ENCODE measurements around the gene MACC1.

MACC1 gene

DNA sequence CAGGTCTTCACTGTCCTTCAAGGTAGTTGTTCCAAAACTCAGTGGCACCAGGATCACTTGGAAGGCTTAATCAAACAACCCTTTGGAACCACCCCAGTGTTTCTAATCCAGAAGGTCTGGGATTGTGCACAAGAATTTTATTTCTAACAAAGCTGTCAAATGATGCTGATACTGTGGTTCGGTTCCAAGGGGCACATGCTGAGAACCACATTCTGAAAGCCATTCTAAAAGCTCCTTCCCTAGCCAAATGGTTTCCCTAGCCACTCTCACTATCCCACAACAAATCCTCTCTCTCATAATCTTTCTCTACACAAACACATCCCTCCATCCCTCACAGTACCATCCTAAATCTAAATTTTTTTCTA, 52.1 kb downstream of the MACC1 start:
- DNase-seq (no peak), ATAC-seq (replicated peaks) (no peak)
- no peak overlapping the region for H3K4me3 Mint-ChIP-seq
- H3K27me3 Mint-ChIP-seq = no peaks in the 10 kb centered on the region
- no peaks in the 10 kb centered on the region for H3K9me3 Mint-ChIP-seq
- no peaks in the 10 kb centered on the region for H3K4me1 Mint-ChIP-seq (ENCODE audit: low read depth in 2 of 2)
- no peaks in the 10 kb centered on the region for H3K36me3 Mint-ChIP-seq (ENCODE audit: insufficient read depth)
- no peak overlapping the region for H3K27ac Mint-ChIP-seq

DNA sequence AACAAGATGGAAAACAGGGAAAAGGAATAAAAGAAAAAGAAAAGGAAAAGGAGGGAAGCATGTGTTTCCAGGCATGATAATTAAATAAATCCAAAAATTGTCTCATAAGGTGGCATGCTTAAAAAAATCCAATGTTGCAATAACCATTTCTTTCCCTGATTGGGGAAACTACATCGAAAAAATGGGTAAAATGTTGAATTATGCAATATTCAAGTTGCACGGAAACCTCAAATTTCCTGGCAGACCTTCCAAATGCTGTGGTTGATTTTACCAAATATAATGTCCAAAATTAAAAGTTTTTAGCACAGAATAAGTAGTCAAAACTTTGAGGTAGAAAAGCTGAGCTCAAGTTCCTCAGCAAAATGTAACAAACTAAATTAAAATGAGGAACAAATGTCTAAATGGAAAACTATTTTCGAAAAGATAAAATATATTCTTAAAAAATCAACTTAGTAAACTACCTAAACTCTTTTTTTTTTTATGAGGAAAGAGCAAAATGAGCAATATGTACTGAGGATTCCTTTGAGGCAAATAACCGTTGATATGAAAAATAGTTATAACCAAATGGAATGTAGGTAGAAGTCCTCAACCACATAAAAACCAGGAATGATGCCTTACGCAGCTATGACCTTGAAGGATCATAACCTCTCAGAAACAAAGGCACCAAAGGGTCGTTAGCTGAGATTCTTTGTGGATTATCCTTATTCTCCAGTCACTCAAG, 52.6 kb downstream of the MACC1 start:
- DNase-seq = no peak
- no peak for ATAC-seq (replicated peaks)
- no peak overlapping the region for H3K4me3 Mint-ChIP-seq
- H3K27me3 Mint-ChIP-seq = no peaks in the 10 kb centered on the region
- no peaks in the 10 kb centered on the region for H3K9me3 Mint-ChIP-seq
- no peaks in the 10 kb centered on the region for H3K4me1 Mint-ChIP-seq (ENCODE audit: low read depth in 2 of 2)
- no peak overlapping the region for H3K27ac Mint-ChIP-seq
- H3K36me3 Mint-ChIP-seq (ENCODE audit: insufficient read depth) = no peaks in the 10 kb centered on the region

DNA sequence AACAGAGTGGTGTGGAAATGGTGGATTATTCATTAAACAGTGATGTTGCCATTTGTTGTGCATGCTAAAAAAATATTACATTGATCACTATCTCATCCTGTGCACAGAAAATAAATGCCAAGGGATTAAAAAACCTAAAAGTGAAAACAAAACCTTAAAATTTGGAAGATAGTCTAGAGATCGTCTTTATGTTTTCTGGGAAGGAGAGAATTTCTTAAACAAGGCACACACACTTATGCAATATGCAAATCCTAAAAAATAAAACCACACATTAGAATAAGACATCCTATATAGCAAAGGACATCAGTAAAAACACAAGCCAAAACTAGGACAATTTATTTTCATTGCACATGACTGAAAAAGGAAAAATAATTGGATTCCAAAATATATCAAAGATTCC, 54.5 kb downstream of the MACC1 start:
- no peak overlapping the region for H3K4me3 Mint-ChIP-seq
- no peaks in the 10 kb centered on the region for H3K36me3 Mint-ChIP-seq (ENCODE audit: insufficient read depth)
- no peak overlapping the region for H3K27ac Mint-ChIP-seq
- no peaks in the 10 kb centered on the region for H3K27me3 Mint-ChIP-seq
- H3K4me1 Mint-ChIP-seq (ENCODE audit: low read depth in 2 of 2) = no peaks in the 10 kb centered on the region
- H3K9me3 Mint-ChIP-seq = no peaks in the 10 kb centered on the region
- no peak for DNase-seq
- no peak for ATAC-seq (replicated peaks)

DNA sequence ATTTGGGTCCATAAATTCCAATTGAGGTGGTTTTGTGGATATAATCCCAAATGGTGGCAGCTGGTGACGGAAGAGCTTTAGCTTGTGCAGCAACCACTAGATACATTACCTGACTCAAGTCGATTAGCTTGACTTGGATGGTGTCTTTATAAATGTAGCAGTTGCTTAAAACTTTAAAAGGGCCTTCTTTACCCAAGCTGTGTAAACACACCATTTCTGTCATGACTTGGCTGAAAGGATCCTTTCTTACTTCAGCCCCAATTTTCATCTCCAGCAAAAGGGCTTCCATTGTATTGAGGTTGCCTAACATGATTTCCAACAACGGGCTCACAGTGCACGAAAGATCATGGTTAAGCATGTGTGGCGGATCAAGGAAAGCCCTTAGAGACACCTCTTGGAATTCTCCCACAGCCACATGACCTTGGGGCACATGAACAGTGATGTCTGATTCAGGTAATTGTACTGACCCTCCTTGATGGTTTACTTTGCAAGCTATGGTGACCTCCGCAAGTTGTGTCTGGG, 57.9 kb downstream of the MACC1 start:
- H3K4me3 Mint-ChIP-seq = no peak overlapping the region
- no peak for ATAC-seq (replicated peaks)

DNA sequence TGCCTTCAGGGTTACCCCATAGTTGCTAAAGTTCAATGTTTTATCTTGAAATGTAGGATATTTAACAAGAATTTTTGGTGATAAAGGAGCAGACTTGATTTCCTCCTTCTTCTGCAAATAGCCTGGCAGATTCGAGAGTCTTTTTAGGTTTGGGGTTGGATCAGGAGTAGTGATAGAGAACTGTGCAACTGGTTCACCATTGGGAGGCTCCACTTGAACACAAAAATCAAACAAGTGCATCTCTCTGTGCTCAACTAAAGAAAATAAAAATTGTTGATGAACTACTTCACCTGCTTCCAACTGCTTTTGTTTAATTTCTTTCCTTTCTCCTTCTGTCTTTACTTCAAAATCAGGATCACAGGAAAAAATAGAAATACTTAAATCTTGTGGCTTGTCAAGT, 58.5 kb downstream of the MACC1 start:
- no peaks in the 10 kb centered on the region for H3K27me3 Mint-ChIP-seq
- DNase-seq (no peak), ATAC-seq (replicated peaks) (no peak)
- H3K27ac Mint-ChIP-seq = no peak overlapping the region
- no peaks in the 10 kb centered on the region for H3K9me3 Mint-ChIP-seq
- H3K36me3 Mint-ChIP-seq (ENCODE audit: insufficient read depth) = no peaks in the 10 kb centered on the region
- H3K4me1 Mint-ChIP-seq (ENCODE audit: low read depth in 2 of 2) = no peaks in the 10 kb centered on the region
- H3K4me3 Mint-ChIP-seq = no peak overlapping the region

More for the DNA sequence above, 57.9 kb downstream of the MACC1 start:
- Mint-ChIP-seq H3K27ac (no peak overlapping the region), H3K27me3 (no peaks in the 10 kb centered on the region), H3K9me3 (no peaks in the 10 kb centered on the region), H3K4me1 (ENCODE audit: low read depth in 2 of 2) (no peaks in the 10 kb centered on the region), H3K36me3 (ENCODE audit: insufficient read depth) (no peaks in the 10 kb centered on the region)
- no peak for DNase-seq

DNA sequence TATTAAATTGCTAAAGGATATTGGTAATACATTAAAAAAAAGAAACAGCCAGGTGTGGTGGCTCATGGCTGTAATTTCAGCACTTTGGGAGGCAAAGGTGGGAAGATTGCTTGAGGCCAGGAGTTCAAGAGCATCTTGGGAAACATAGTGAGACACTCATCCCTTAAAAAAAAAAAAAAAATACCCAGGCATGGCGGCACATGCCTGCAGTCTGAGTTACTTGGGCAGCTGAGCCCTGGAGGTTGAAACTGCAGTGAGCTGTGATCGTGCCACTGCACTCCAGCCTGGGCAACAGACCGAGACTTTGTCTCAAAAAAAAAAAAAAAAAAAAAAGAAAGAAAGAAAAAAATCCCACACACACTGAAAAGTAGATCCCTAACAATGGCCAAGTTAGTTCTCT, 59.7 kb downstream of the MACC1 start:
- Mint-ChIP-seq H3K36me3 (ENCODE audit: insufficient read depth) (no peaks in the 10 kb centered on the region), H3K4me1 (ENCODE audit: low read depth in 2 of 2) (no peaks in the 10 kb centered on the region), H3K9me3 (no peaks in the 10 kb centered on the region), H3K27me3 (no peaks in the 10 kb centered on the region), H3K27ac (no peak overlapping the region), H3K4me3 (no peak overlapping the region)
- DNase-seq (no peak), ATAC-seq (replicated peaks) (no peak)

DNA sequence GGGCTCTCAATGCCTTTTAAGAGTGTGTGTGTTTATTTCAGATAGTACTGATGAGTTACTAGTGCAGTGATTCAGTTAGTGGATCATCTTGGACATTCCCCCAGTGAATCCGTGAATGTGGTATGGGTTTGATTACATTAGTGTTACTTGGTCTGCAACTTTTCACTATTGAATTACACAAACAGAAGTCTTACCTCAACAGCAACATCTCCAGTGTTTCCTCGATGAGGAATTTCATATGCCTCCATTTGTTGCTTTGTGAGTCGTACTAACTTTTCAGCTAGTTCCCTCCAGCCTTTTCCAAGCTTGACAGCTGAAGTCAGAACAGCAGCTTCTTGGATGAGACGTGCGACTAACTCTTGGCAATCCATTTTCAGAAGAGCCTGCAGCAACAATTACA, 63.2 kb downstream of the MACC1 start:
- Mint-ChIP-seq H3K9me3 (no peaks in the 10 kb centered on the region), H3K36me3 (ENCODE audit: insufficient read depth) (no peaks in the 10 kb centered on the region), H3K27ac (no peak overlapping the region), H3K27me3 (no peaks in the 10 kb centered on the region), H3K4me1 (ENCODE audit: low read depth in 2 of 2) (no peaks in the 10 kb centered on the region), H3K4me3 (no peak overlapping the region)
- DNase-seq = no peak
- no peak for ATAC-seq (replicated peaks)

DNA sequence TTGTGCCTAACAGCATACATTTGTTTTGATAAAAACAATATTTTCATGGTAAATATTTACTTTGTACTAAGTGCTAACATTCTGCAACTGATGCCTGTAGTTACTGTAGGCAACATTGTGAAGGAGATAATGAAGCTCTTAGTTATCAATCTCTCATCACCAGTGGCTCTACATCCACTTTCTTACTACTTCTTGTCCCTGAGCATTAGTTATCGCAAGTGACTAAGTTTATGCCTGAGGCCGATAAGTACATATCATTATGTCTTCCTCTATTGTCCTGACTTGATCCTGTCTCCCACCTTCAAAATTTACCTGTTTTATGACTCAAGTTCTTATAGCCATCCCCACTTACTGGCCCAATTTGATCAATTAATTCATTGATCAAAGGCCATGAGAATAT, 63.6 kb downstream of the MACC1 start:
- H3K36me3 Mint-ChIP-seq (ENCODE audit: insufficient read depth) = no peaks in the 10 kb centered on the region

DNA sequence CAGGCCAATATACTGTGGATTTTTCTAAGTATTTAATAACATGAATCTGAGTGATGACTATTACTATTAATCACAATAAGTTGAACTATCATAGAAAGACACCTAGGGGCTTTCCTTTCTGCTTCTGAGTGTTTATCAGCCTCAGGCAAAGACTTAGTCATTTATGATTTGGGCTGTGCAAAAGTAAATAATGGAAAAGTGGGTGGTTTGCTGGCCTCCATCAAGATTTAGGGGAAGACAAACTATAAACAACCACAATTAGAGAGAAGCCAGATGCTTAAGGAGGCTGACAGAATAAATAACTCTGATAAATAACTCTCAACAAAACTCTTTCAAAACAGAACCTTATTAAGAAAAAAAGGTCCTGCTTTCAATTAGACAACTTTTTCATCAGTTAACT, 64.7 kb downstream of the MACC1 start:
- no peaks in the 10 kb centered on the region for H3K9me3 Mint-ChIP-seq
- H3K36me3 Mint-ChIP-seq (ENCODE audit: insufficient read depth) = no peaks in the 10 kb centered on the region
- H3K4me3 Mint-ChIP-seq = no peak overlapping the region
- no peak overlapping the region for H3K27ac Mint-ChIP-seq
- DNase-seq (no peak), ATAC-seq (replicated peaks) (no peak)
- no peaks in the 10 kb centered on the region for H3K27me3 Mint-ChIP-seq
- H3K4me1 Mint-ChIP-seq (ENCODE audit: low read depth in 2 of 2) = no peaks in the 10 kb centered on the region

More for the DNA sequence above, 63.6 kb downstream of the MACC1 start:
- no peak for ATAC-seq (replicated peaks)
- H3K27ac Mint-ChIP-seq = no peak overlapping the region
- no peaks in the 10 kb centered on the region for H3K4me1 Mint-ChIP-seq (ENCODE audit: low read depth in 2 of 2)
- no peaks in the 10 kb centered on the region for H3K27me3 Mint-ChIP-seq
- no peak overlapping the region for H3K4me3 Mint-ChIP-seq
- DNase-seq = no peak
- no peaks in the 10 kb centered on the region for H3K9me3 Mint-ChIP-seq

DNA sequence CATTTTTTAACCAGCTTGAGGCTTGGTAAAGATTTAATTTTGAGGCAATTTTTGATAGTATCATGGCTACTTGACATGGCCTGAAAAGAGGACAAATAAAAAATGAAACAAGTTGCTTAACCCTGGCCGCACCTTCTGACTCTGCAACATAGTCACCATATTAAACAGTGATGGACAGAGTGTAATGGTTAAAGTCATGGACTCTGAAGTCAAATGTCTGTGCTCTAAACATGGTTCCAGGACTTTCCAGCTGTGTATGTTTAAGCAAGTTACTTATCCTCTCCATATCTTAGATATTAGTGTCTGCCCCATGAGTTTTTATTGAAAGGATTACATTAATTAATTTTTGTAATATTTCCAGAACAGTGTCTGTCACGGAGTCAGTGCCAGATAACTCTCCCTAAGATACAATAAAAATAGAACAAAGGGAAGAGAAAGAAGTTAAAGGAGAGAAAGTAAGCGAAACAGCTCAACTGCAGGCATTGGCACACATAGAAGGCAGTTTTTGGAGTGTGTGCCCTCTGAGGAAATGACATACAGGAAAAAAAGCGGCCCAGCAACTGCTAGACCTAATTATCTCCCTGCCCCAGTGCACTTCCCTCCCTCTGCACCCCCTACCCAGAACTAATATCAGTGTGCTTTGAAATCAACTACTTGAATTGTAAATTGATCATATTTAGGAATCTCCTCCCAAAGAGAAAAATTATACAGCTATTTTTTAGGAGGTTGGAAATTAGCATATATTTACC, 65.3 kb downstream of the MACC1 start:
- ATAC-seq (replicated peaks) = no peak
- Mint-ChIP-seq H3K9me3 (no peaks in the 10 kb centered on the region), H3K27me3 (no peaks in the 10 kb centered on the region), H3K4me3 (no peak overlapping the region), H3K27ac (no peak overlapping the region), H3K4me1 (ENCODE audit: low read depth in 2 of 2) (no peaks in the 10 kb centered on the region), H3K36me3 (ENCODE audit: insufficient read depth) (no peaks in the 10 kb centered on the region)
- no peak for DNase-seq

DNA sequence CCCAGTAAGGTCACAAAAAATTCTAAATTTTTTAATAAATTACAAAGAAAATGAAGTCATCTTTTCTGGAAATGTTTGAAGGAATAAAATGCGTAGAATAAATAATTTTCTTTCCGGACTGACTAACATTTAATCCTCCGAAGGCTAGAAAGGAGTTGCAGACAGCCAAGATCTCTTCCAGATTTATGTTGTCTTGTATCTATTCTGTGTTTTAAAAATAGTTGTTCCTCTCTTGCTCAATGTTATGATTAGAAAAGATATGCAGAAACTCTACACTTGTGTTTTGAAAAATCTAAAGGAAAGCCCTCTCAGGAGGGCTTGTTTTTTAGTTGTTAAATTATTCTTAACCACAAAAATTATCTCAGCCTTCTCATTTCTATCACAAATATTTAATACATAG, 70.7 kb downstream of the MACC1 start:
- no peaks in the 10 kb centered on the region for H3K36me3 Mint-ChIP-seq (ENCODE audit: insufficient read depth)
- H3K4me1 Mint-ChIP-seq (ENCODE audit: low read depth in 2 of 2) = no peaks in the 10 kb centered on the region
- H3K27ac Mint-ChIP-seq = no peak overlapping the region
- H3K27me3 Mint-ChIP-seq = no peaks in the 10 kb centered on the region
- no peak overlapping the region for H3K4me3 Mint-ChIP-seq
- H3K9me3 Mint-ChIP-seq = peaks cover 2 to 9% of the 10 kb centered on the region in 2 donors
- DNase-seq = no peak
- ATAC-seq (replicated peaks) = no peak

DNA sequence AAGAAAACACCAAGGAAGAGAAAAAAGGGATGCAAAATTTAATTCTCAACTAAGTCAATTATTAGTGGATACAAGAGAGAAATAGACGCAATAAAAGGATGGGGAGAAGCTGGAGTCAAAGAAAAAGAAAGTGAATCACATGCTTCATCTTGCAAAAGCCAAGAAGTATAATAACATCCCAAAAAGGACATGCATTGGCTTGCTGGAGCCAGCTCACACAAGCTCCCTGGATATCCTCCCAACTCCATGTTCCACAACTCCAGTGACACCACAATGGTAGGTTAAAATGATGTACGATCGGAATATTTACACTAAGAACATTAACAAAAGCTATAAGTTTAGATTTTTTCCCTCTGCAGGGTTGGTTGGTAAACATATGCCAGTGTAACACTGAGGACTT, 72.4 kb downstream of the MACC1 start:
- H3K4me1 Mint-ChIP-seq (ENCODE audit: low read depth in 2 of 2) = no peaks in the 10 kb centered on the region
- no peaks in the 10 kb centered on the region for H3K27me3 Mint-ChIP-seq
- ATAC-seq (replicated peaks) = no peak
- H3K4me3 Mint-ChIP-seq = no peak overlapping the region
- H3K36me3 Mint-ChIP-seq (ENCODE audit: insufficient read depth) = no peaks in the 10 kb centered on the region
- H3K27ac Mint-ChIP-seq = no peak overlapping the region
- DNase-seq = no peak
- H3K9me3 Mint-ChIP-seq = peaks cover 2 to 9% of the 10 kb centered on the region in 2 donors

DNA sequence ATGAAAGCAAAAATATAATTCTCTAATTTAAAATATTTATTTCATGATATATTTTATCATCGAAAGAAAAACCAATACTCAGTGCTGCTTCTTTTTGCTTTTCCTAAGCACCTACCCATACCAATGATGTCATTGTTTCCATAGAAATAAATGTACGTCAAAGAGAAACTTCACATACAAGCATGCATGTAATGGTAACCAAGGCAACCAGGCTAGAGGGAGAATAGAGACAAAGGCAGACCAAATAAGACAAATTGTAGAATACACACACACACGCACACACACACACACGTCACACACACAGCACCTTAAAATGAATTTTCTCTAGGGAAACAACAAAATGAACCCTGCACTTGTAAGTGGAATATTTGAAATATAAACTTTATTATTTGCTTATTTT, 75.5 kb downstream of the MACC1 start:
- Mint-ChIP-seq H3K4me1 (ENCODE audit: low read depth in 2 of 2) (no peaks in the 10 kb centered on the region), H3K9me3 (peaks cover 2 to 9% of the 10 kb centered on the region in 2 donors), H3K36me3 (ENCODE audit: insufficient read depth) (no peaks in the 10 kb centered on the region), H3K4me3 (no peak overlapping the region), H3K27ac (no peak overlapping the region), H3K27me3 (no peaks in the 10 kb centered on the region)
- DNase-seq (no peak), ATAC-seq (replicated peaks) (no peak)

DNA sequence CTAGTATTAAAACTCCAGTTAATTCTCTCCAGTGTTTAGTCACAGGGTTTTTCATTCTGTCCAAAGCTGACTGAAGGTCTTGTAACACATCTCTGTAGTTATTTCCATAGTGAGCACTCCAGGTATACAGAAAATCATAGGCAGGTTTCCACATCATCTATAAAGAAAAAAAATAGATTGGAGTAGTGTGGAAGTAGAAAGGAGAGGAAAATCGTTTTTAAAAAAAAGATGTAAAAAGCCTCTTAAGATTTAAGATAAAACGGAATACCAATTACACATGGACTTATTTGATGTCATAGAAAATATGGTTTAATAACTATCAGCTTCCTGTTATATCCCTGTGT, 76.2 kb downstream of the MACC1 start:
- no peaks in the 10 kb centered on the region for H3K27me3 Mint-ChIP-seq
- no peak overlapping the region for H3K4me3 Mint-ChIP-seq
- no peak overlapping the region for H3K27ac Mint-ChIP-seq
- H3K36me3 Mint-ChIP-seq (ENCODE audit: insufficient read depth) = no peaks in the 10 kb centered on the region
- H3K9me3 Mint-ChIP-seq = peaks cover 2 to 9% of the 10 kb centered on the region in 2 donors
- no peaks in the 10 kb centered on the region for H3K4me1 Mint-ChIP-seq (ENCODE audit: low read depth in 2 of 2)
- DNase-seq (no peak), ATAC-seq (replicated peaks) (no peak)
